Ovary (tissue), 9 donors: ENCODE data around the gene TSPOAP1. TPM values are rescaled to one million over a fixed set of nuclear protein-coding genes. Genes with fewer than 3 reads are reported as not detected.

Experiments
- DNase-seq, 5 donors: peaks; one replicate each; pipeline ENCODE4 v3.0.0-alpha.2; 2019 to 2020
- H3K27ac ChIP-seq, 2 donors: fragments of 200-600 bp; one replicate each; pipeline versions ENCODE4 v1.5.1 to v1.8.0; 2019 to 2022
- H3K27me3 ChIP-seq: fragments of 200-600 bp; one replicate; pipeline ENCODE4 v1.8.0; 2022
- H3K36me3 ChIP-seq: fragments of 200-600 bp; sonication (generic); one replicate; pipeline ENCODE4 v1.5.1; 2019
- H3K4me1 ChIP-seq: one replicate; pipeline ENCODE4 v1.8.1; 2013; ENCODE audit warnings: mild to moderate bottlenecking, moderate library complexity; ENCODE audit not compliant: insufficient read depth
- H3K4me3 ChIP-seq: fragments of 200-600 bp; sonication (generic); one replicate; pipeline ENCODE4 v1.5.1; 2017
- H3K9me3 ChIP-seq, 2 donors: fragments of 200-600 bp in 1 of 2; sonication (generic) in 1 of 2; one replicate each; pipeline versions ENCODE4 v1.5.1 to v1.8.1; 2013 to 2019; ENCODE audit warnings: mild to moderate bottlenecking in 1 of 2, moderate library complexity in 1 of 2
- EP300 ChIP-seq: sonication (generic); formaldehyde crosslinking; IDR thresholded peaks from one replicate; pipeline ENCODE4 v1.6.1; 2017; ENCODE audit warnings: antibody characterized with exemption
- POLR2A ChIP-seq: fragments of 450-650 bp; IDR thresholded peaks from one replicate; pipeline ENCODE4 v1.6.1; 2017; ENCODE audit warnings: antibody characterized with exemption, mild to moderate bottlenecking, moderate library complexity
- WGBS, 3 donors: extraction: QIAGEN DNeasy Blood & Tissue Kit in 1 of 3; methylation state at CpG; one replicate each; pipeline versions ENCODE4 v1.1.5 to v1.1.7; 2013 to 2017; 5-methylcytosine and 5-hydroxymethylcytosine counted together
- intact Hi-C, 4 donors: fragments of 100-400 bp; cut with DNase I; formaldehyde crosslinking; loops; one replicate each; pipeline versions ENCODE4 v1.11.0 to v1.15.1; 2022 to 2023
- polyA plus RNA-seq, 2 donors: library from polyadenylated mRNA; stranded (reverse); fragments of 200-250 nt in 1 of 2; fragments of 350-450 nt in 1 of 2; fragmentation: Illumina TruSeq in 1 of 2; extraction: RNeasy Lipid Tissue Mini Kit (QIAGEN cat#74804) in 1 of 2; gene quantifications; one replicate each; pipeline ENCODE4 v1.2.3, GENCODE V29; 2013 to 2014
- total RNA-seq, 7 donors: library from RNA; depleted of rRNA in 2 of 7; stranded (reverse); fragments of >200 nt in 2 of 7; fragmentation: NEBNext Ultra II Directional in 3 of 7; extraction: Animal tissue kit (Norgen Biotek cat#: 25700) in 3 of 7; gene quantifications; one replicate each; pipeline versions ENCODE4 v1.1.0 to v1.2.4, GENCODE V29; 2016 to 2023
- TF ChIP-seq, protein P1 (sequence below), 3 donors: fragments of 450-650 bp in 2 of 3; fragments of 200-600 bp in 1 of 3; IDR thresholded peaks; one replicate each; pipeline versions ENCODE4 v1.5.1 to v1.8.0; 2016 to 2022; ENCODE audit warnings: antibody characterized with exemption in 3 of 3, mild to moderate bottlenecking in 1 of 3
- donor health status: DM: no; HTN: no; CAD: no; lungs with moderate emphysema.
- donor health status: DM: no; HTN: no; CAD: no.
- donor health status: Bipolar disorder and iron deficiency.
- donor health status: DM: yes; HTN: yes; CAD: no.
- donor health status: DM: no; HTN: no; CAD: no.
- donor health status: DM: yes; HTN: yes; CAD: no.

The TSPOAP1 gene
- total and polyA plus RNA-seq, 9 donors: 8.3 to 49.1 (median 37.5) TPM

DNA sequence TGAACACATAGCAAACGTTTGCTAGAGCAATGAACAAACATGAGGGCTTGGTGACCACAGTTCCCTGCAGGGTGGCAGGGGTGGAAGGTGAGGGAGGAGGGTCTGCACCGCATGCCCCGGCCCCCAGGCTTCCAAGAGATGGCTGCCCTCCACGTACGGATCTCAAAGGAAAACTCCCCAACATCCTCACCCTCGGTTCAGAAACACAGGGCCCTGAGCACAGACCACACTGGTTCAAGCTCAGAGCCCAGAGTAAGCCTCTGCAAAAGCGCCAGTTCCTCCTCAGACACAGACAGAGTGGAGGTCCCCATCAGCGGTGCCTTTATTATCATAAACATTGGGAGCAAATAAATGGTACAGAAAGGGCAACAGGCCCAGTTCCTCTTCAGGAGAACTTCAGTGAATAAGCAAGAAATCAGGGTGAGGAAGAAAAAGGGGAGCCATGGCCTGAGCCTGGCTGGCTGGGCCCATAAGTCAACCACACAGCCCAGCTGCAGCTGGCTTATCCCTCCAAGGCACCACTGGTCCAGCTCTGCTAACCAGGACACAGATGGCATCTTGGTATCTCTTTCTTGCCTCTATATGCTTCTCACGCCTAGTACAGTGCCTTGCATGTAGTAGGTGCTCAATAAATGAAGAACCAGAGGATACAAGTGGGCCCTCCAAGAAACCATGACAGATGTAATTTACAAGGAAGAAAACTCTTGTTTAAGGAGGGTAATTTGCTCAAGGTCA lies 58.9 kb downstream of the TSPOAP1 start:
- H3K36me3 ChIP-seq: no peaks in the 10 kb centered on the region
- no peak for TF ChIP-seq POLR2A
- TF ChIP-seq EP300: no peak
- TF ChIP-seq, protein P1, sequence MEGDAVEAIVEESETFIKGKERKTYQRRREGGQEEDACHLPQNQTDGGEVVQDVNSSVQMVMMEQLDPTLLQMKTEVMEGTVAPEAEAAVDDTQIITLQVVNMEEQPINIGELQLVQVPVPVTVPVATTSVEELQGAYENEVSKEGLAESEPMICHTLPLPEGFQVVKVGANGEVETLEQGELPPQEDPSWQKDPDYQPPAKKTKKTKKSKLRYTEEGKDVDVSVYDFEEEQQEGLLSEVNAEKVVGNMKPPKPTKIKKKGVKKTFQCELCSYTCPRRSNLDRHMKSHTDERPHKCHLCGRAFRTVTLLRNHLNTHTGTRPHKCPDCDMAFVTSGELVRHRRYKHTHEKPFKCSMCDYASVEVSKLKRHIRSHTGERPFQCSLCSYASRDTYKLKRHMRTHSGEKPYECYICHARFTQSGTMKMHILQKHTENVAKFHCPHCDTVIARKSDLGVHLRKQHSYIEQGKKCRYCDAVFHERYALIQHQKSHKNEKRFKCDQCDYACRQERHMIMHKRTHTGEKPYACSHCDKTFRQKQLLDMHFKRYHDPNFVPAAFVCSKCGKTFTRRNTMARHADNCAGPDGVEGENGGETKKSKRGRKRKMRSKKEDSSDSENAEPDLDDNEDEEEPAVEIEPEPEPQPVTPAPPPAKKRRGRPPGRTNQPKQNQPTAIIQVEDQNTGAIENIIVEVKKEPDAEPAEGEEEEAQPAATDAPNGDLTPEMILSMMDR (IDR thresholded peaks at IDR 0.05): no peak
- WGBS, 3 donors: 69 to 81% (median 71%) methylated on average over 9 of the region's 9 CpGs
- no peaks in the 10 kb centered on the region for H3K27me3 ChIP-seq
- no peaks in the 10 kb centered on the region for H3K9me3 ChIP-seq
- no peak overlapping the region for H3K27ac ChIP-seq
- no peak overlapping the region for H3K4me3 ChIP-seq
- DNase-seq: no peak
- intact Hi-C loops: no loop called here
- no peaks in the 10 kb centered on the region for H3K4me1 ChIP-seq

DNA sequence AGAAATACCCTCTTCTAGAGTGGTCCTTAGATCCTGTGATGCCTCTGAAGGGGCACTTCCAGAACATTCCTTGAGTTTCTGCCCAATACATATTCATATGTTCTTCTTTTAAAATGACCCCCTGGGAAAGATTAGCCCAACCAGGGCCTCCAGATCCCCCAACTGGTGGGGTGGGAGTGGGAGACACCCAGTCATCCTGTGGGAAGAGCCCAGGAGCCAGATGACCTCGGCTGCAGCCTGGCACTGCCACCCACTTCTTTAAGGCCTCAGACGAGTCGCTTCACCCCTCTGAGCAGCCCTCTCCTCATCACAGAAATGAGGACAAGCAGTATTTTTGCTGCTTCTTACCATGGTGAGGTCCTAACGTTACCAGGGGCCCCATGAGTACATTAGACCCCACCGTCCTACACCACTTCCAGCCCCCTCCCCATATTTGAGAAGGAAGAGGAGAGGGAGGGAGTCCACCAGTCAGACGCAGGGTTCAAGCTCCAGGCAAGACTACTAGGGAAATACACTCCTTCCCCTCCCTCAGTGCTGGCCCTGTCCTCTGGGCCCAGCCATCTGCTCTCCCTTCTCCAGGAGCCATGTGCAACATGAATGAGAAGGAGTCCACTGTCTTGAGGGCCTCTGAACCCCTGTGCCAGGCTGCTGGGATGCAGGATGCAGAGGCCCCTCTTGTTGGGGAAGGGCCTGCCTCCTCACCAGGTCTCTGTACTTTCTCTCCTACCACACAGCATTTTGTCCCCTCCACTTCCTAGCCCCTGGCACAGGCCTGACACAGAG lies 59.6 kb downstream of the TSPOAP1 start:
- intact Hi-C loops: no loop called here
- Histone ChIP-seq H3K4me3 (no peak overlapping the region), H3K27ac (no peak overlapping the region), H3K4me1 (no peaks in the 10 kb centered on the region), H3K9me3 (no peaks in the 10 kb centered on the region), H3K27me3 (no peaks in the 10 kb centered on the region), H3K36me3 (no peaks in the 10 kb centered on the region)
- WGBS, 3 donors: 68 to 74% (median 68%) methylated on average over 6 of the region's 6 CpGs
- DNase-seq: no peak
- TF ChIP-seq POLR2A (no peak), EP300 (no peak)
- TF ChIP-seq, protein P1 (IDR thresholded peaks at IDR 0.05): no peak

DNA sequence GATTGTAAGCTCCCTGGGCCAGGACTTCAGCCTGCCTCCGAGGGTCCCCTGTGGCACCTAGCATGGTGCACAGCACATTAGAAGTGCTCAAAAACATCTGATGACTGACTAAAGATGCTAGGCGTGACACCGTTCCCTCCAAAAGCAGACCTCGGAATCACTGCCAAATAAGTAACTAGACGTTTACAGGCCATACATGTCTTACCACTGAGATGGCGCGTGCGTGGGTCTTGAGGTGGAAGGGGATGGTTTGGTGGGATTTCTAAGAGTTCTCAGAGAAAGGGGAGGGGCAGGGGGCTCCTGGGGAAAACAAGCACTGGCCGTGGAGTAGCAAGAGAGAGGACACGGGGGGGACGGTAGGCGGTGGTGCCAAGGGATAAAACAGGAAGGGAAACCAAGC lies 60.3 kb downstream of the TSPOAP1 start:
- H3K36me3 ChIP-seq: no peaks in the 10 kb centered on the region
- TF ChIP-seq EP300 (no peak), POLR2A (no peak)
- TF ChIP-seq, protein P1 (IDR thresholded peaks at IDR 0.05): no peak
- no peaks in the 10 kb centered on the region for H3K9me3 ChIP-seq
- H3K27ac ChIP-seq: no peak overlapping the region
- no peaks in the 10 kb centered on the region for H3K27me3 ChIP-seq
- WGBS, 3 donors: 78 to 86% (median 83%) methylated on average over 12 of the region's 12 CpGs
- H3K4me1 ChIP-seq: no peaks in the 10 kb centered on the region
- intact Hi-C loops: no loop called here
- no peak for DNase-seq
- no peak overlapping the region for H3K4me3 ChIP-seq

DNA sequence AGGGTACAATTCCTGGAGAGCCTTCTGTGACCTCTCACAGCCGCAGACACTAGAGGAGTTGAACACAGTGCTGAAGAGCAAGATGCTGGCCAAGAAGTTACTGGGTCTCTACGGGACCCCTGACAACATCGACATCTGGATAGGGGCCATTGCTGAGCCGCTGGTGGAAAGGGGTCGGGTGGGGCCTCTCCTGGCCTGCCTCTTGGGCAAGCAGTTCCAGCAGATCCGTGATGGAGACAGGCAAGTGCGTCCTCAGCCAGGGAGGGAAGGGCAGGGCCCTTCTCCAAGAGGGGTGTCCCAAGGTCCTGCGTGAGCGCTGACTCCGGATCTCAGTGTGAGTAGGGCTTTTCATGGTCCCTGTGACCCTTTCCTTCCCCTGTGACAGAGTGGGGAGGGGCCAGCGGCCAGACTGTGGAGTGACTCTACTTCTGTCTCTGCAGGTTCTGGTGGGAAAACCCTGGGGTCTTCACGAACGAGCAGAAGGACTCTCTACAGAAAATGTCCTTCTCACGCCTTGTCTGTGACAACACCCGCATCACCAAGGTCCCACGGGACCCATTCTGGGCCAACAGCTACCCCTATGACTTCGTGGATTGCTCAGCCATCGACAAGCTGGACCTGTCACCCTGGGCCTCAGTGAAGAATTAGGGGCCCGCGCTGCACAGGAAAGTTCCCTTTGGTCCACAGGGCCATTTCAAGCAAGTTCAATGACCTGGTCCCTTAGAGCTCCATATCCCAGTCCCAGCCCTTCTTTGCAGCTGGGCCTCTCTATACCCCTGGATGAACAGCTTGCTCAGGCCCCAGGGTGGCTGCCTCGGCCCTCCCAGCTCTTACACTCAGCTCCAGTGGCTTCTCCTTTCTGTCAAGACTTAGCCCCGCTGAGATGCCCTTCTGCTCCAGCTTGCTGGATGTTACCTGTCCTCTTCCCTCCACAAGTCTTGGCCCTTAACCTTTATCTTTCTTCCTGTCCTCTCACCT lies 61.0 kb downstream of the TSPOAP1 start:
- H3K27ac ChIP-seq: no peak overlapping the region
- H3K4me1 ChIP-seq: no peaks in the 10 kb centered on the region
- no peak overlapping the region for H3K4me3 ChIP-seq
- 79 to 84% (median 83%) methylated on average over 22 of the region's 22 CpGs for WGBS, 3 donors
- H3K36me3 ChIP-seq: no peaks in the 10 kb centered on the region
- H3K27me3 ChIP-seq: no peaks in the 10 kb centered on the region
- DNase-seq: no peak
- TF ChIP-seq EP300 (no peak), POLR2A (no peak)
- TF ChIP-seq, protein P1 (IDR thresholded peaks at IDR 0.05): no peak
- intact Hi-C loops: no loop called here
- H3K9me3 ChIP-seq: no peaks in the 10 kb centered on the region
